ENCODE data around the gene TMEM74B.

The TMEM74B gene

GRCh38 chr20:1191299-1191698 is 6.5 kb upstream of the TMEM74B start:
- no peak for DNase-seq (ENCODE audit: extremely low read depth, insufficient read length)
- TF ChIP-seq, protein P1, sequence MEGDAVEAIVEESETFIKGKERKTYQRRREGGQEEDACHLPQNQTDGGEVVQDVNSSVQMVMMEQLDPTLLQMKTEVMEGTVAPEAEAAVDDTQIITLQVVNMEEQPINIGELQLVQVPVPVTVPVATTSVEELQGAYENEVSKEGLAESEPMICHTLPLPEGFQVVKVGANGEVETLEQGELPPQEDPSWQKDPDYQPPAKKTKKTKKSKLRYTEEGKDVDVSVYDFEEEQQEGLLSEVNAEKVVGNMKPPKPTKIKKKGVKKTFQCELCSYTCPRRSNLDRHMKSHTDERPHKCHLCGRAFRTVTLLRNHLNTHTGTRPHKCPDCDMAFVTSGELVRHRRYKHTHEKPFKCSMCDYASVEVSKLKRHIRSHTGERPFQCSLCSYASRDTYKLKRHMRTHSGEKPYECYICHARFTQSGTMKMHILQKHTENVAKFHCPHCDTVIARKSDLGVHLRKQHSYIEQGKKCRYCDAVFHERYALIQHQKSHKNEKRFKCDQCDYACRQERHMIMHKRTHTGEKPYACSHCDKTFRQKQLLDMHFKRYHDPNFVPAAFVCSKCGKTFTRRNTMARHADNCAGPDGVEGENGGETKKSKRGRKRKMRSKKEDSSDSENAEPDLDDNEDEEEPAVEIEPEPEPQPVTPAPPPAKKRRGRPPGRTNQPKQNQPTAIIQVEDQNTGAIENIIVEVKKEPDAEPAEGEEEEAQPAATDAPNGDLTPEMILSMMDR (IDR thresholded peaks at IDR 0.05; ENCODE audit: insufficient read depth, low read length, poor library complexity, severe bottlenecking): no peak
- no peaks in the 10 kb centered on the region for H3K36me3 ChIP-seq (ENCODE audit: control insufficient read depth, insufficient read depth, low read length)
- H3K4me3 ChIP-seq (replicated peaks; ENCODE audit: low read depth, low read length): no peak overlapping the region
- H3K27me3 ChIP-seq (replicated peaks; ENCODE audit: control insufficient read depth, insufficient read depth, low read length): peaks cover 4% of the 10 kb centered on the region

- TF ChIP-seq, protein P1 (IDR thresholded peaks at IDR 0.05; ENCODE audit: insufficient read depth, low read length, poor library complexity, severe bottlenecking): no peak
- DNase-seq (ENCODE audit: extremely low read depth, insufficient read length): no peak
- Histone ChIP-seq H3K4me3 (replicated peaks; ENCODE audit: low read depth, low read length) (no peak overlapping the region), H3K27me3 (replicated peaks; ENCODE audit: control insufficient read depth, insufficient read depth, low read length) (peaks cover 4% of the 10 kb centered on the region), H3K36me3 (ENCODE audit: control insufficient read depth, insufficient read depth, low read length) (no peaks in the 10 kb centered on the region)
These were observed 6.1 kb upstream of the TMEM74B start for GRCh38 chr20:1190847-1191246.

DNA sequence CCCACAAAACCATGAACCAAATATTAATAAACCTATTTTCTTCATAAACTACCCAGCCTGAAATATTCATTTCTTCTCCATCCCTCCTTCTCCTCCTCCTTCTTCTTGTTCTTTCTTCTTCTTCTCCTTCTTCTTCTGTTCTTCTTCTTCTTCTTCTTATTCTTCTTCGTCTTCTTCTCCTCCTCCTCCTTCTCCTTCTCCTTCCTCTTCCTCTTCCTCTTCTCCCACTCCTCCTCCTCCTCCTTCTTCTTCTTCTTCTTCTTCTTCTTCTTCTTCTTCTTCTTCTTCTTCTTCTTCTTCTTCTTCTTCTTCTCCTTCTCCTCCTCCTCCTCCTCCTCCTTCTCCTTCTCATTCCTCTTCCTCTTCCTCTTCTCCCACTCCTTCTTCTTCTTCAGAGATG is 5.0 kb upstream of the TMEM74B start:
- no peak for DNase-seq (ENCODE audit: extremely low read depth, insufficient read length)
- no peaks in the 10 kb centered on the region for H3K36me3 ChIP-seq (ENCODE audit: control insufficient read depth, insufficient read depth, low read length)
- no peak overlapping the region for H3K4me3 ChIP-seq (replicated peaks; ENCODE audit: low read depth, low read length)
- TF ChIP-seq, protein P1 (IDR thresholded peaks at IDR 0.05; ENCODE audit: insufficient read depth, low read length, poor library complexity, severe bottlenecking): no peak
- peaks cover 4% of the 10 kb centered on the region; the same call in 1 of the 2 replicates for H3K27me3 ChIP-seq (replicated peaks; ENCODE audit: control insufficient read depth, insufficient read depth, low read length)

DNA sequence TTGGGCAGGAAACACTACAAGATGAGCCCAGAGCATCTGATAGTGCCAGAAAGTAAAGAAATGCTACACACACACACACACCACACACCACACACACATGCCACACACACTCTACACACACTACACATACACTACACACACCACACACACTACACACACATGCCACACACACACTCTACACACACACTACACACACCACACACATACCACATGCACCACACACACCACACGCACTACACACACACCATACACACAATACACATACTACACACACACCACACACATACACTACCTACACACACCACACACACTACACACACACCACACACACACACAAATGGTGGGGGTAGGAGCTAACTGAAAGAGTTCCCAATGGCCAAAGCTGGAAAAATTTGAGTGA is 3.6 kb upstream of the TMEM74B start:
- Histone ChIP-seq H3K36me3 (ENCODE audit: control insufficient read depth, insufficient read depth, low read length) (no peaks in the 10 kb centered on the region), H3K27me3 (replicated peaks; ENCODE audit: control insufficient read depth, insufficient read depth, low read length) (peaks cover 4% of the 10 kb centered on the region; the same call in 1 of the 2 replicates), H3K4me3 (replicated peaks; ENCODE audit: low read depth, low read length) (no peak overlapping the region)
- TF ChIP-seq, protein P1 (IDR thresholded peaks at IDR 0.05; ENCODE audit: insufficient read depth, low read length, poor library complexity, severe bottlenecking): no peak
- DNase-seq (ENCODE audit: extremely low read depth, insufficient read length): no peak

DNA sequence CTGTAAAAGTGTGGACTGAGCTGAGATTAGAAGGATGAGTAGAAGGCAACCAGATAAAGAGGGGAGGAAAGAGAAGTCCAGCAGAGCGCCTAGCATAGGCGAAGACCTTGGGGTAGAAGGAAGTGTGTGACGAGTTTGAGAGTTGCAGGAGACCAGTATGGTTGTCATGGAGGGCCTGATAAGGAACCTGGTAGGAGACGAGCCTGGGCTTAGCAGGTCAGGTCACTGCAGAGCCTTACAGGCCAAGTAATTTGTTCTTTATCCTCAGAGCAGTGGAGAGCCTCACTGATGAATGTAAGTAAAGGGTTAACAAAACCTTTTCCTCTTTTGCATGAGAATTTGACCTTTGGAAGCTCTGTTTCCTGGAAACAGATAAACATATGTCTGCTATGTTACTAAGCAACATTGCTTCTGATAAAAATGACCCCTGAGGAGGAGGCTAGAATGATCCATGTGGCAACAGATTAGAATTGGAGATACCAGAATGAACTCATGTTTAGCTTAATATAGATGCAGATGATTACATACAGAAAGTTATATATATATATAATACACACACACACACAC is 2.9 kb upstream of the TMEM74B start:
- Histone ChIP-seq H3K36me3 (ENCODE audit: control insufficient read depth, insufficient read depth, low read length) (no peaks in the 10 kb centered on the region), H3K4me3 (replicated peaks; ENCODE audit: low read depth, low read length) (no peak overlapping the region), H3K27me3 (replicated peaks; ENCODE audit: control insufficient read depth, insufficient read depth, low read length) (peaks cover 4% of the 10 kb centered on the region; the same call in 1 of the 2 replicates)
- DNase-seq (ENCODE audit: extremely low read depth, insufficient read length): no peak
- TF ChIP-seq, protein P1 (IDR thresholded peaks at IDR 0.05; ENCODE audit: insufficient read depth, low read length, poor library complexity, severe bottlenecking): no peak

Data from GM06990 (cell line).